PC-3 (cell line): ENCODE measurements around the gene SUGT1.

Source experiments
- CTCF ChIP-seq: fragments of 300-600 bp; sonication (generic); conservative IDR thresholded peaks from 2 replicates; pipeline ENCODE4 v1.5.1; 2017; ENCODE audit warnings: antibody characterized with exemption, low read depth, mild to moderate bottlenecking, low read length
- EZH2 ChIP-seq: fragments of 300-600 bp; sonication (generic); IDR thresholded peaks from one replicate; pipeline ENCODE4 v1.6.1; 2017; ENCODE audit warnings: antibody characterized with exemption, mild to moderate bottlenecking, low read length; ENCODE audit not compliant: unreplicated experiment
- EZH2phosphoT487 ChIP-seq: fragments of 300-600 bp; sonication (generic); IDR thresholded peaks from 2 replicates; pipeline ENCODE4 v1.6.1; 2018; ENCODE audit warnings: mild to moderate bottlenecking, antibody characterized with exemption, low read length, borderline replicate concordance

DNA sequence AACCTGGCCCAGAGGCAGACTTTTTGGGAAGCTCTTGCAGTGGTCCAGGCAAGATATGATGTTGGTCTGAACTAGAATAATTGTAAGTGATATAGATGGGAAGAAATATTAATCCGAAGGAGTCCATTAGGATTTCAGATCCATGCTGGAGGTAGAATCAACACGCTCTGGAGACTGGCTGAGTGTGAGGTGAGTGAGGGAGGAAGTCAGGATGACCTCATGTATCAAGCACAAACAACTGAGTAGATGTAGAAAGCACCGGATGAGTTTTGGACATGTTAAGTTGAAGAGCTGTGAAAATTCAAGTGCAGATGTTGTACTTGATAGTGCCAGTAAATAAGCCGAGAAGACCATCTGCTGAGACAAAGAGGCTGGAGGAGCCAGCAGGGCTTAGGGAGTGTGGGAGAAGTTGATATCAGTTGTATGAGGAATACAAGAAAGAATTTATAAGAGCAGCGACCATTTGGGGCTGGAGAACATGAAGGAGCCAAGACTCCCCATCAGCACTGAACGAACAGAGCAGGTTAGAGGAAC, 92.3 kb downstream of the SUGT1 start:
- no peak for TF ChIP-seq CTCF
- no peak for TF ChIP-seq EZH2
- TF ChIP-seq EZH2phosphoT487 = no peak
